Natural killer cell (primary cell): ENCODE measurements around the gene ZNF487. TPM values are rescaled to one million over a fixed set of nuclear protein-coding genes. Genes with fewer than 3 reads are reported as not detected.

Experiments used
- ATAC-seq, 3 donors: fragments of 150-1000 bp in 2 of 3; fragments of 200-7000 bp in 1 of 3; cut with Tn5 transposase; 1 replicate in 1 of 3; 2 replicates in 2 of 3; pipeline ENCODE4 v1.10.0; 2021; ENCODE audit warnings: mild to moderate bottlenecking in 2 of 3, moderate library complexity in 2 of 3
- DNase-seq, 2 donors: peaks; one replicate each; pipeline versions ENCODE4 v3.0.0 to v3.0.0-alpha.2; 2013 to 2021; ENCODE audit warnings: mixed read lengths in 1 of 2
- H3K27ac ChIP-seq: one replicate; pipeline ENCODE4 v1.5.1; 2013; ENCODE audit warnings: mild to moderate bottlenecking, low read length
- H3K27me3 ChIP-seq: one replicate; pipeline ENCODE4 v1.6.1; 2013; ENCODE audit warnings: low read length; ENCODE audit not compliant: control insufficient read depth, insufficient read depth
- H3K36me3 ChIP-seq: one replicate; pipeline ENCODE4 v1.6.1; 2013; ENCODE audit warnings: low read length; ENCODE audit not compliant: control insufficient read depth, insufficient read depth
- H3K4me1 ChIP-seq: one replicate; pipeline ENCODE4 v1.6.1; 2013; ENCODE audit warnings: low read length; ENCODE audit not compliant: control insufficient read depth, insufficient read depth
- H3K4me3 ChIP-seq: one replicate; pipeline ENCODE4 v1.5.1; 2013; ENCODE audit warnings: low read length
- H3K9me3 ChIP-seq: one replicate; pipeline ENCODE4 v1.6.1; 2013; ENCODE audit warnings: low read length; ENCODE audit not compliant: control insufficient read depth, insufficient read depth
- H3K27ac Mint-ChIP-seq, 2 donors: one replicate each; pipeline ENCODE4 v1.8.0; 2022; ENCODE audit warnings: mild to moderate bottlenecking in 2 of 2, mixed read lengths in 2 of 2, moderate library complexity in 1 of 2
- H3K27me3 Mint-ChIP-seq, 2 donors: one replicate each; pipeline ENCODE4 v1.8.0; 2022; ENCODE audit warnings: low read depth in 2 of 2, mixed read lengths in 2 of 2
- H3K36me3 Mint-ChIP-seq: one replicate; pipeline ENCODE4 v1.8.0; 2022; ENCODE audit warnings: mixed read lengths
- H3K4me1 Mint-ChIP-seq, 2 donors: one replicate each; pipeline ENCODE4 v1.8.0; 2022; ENCODE audit warnings: mixed read lengths in 2 of 2
- H3K4me3 Mint-ChIP-seq: one replicate; pipeline ENCODE4 v1.8.0; 2022; ENCODE audit warnings: mild to moderate bottlenecking, moderate library complexity, mixed read lengths
- H3K9me3 Mint-ChIP-seq, 2 donors: one replicate each; pipeline ENCODE4 v1.8.0; 2022; ENCODE audit warnings: mixed read lengths in 2 of 2
- WGBS: methylation state at CpG from one replicate; pipeline ENCODE4 v1.1.7; 2013; ENCODE audit warnings: missing lambda C conversion rate; ENCODE audit not compliant: insufficient coverage; 5-methylcytosine and 5-hydroxymethylcytosine counted together
- intact Hi-C: fragments of 100-400 bp; cut with micrococcal nuclease; formaldehyde crosslinking; loops from one replicate; pipeline ENCODE4 v1.14.2; 2022
- total RNA-seq, 4 donors: library from RNA; stranded (reverse); fragments of 120-200 nt in 1 of 4; gene quantifications; one replicate each; pipeline versions ENCODE4 v1.2.3 to v1.2.4, GENCODE V29; 2013 to 2022
- TF ChIP-seq, protein P1 (sequence below): fragments of 200-600 bp; IDR thresholded peaks from one replicate; pipeline ENCODE4 v1.8.0; 2022; ENCODE audit warnings: antibody characterized with exemption

The ZNF487 gene
- total RNA-seq, 3 donors from 2014 or later (not counting 1 experiment from before 2014, with no cell fraction given) = 19.1 to 30.8 (median 22.8) TPM

- no peaks in the 10 kb centered on the region for H3K36me3 ChIP-seq
- ATAC-seq (no peak), DNase-seq (no peak)
- peaks cover 23% of the 10 kb centered on the region for H3K9me3 ChIP-seq
- H3K27ac ChIP-seq = no peak overlapping the region
- no peak overlapping the region for H3K4me3 Mint-ChIP-seq
- WGBS = no CpG with 5 or more reads among the region's 1 CpG
- H3K9me3 Mint-ChIP-seq = peaks cover 24 to 37% of the 10 kb centered on the region in 2 donors
- H3K27me3 Mint-ChIP-seq = no peaks in the 10 kb centered on the region
- no peaks in the 10 kb centered on the region for H3K27me3 ChIP-seq
- H3K4me1 ChIP-seq = no peaks in the 10 kb centered on the region
- peaks cover 74% of the 10 kb centered on the region for H3K36me3 Mint-ChIP-seq
- no peak overlapping the region for H3K4me3 ChIP-seq
- no peak overlapping the region for H3K27ac Mint-ChIP-seq
- intact Hi-C loops = no loop called here
- TF ChIP-seq, protein P1, sequence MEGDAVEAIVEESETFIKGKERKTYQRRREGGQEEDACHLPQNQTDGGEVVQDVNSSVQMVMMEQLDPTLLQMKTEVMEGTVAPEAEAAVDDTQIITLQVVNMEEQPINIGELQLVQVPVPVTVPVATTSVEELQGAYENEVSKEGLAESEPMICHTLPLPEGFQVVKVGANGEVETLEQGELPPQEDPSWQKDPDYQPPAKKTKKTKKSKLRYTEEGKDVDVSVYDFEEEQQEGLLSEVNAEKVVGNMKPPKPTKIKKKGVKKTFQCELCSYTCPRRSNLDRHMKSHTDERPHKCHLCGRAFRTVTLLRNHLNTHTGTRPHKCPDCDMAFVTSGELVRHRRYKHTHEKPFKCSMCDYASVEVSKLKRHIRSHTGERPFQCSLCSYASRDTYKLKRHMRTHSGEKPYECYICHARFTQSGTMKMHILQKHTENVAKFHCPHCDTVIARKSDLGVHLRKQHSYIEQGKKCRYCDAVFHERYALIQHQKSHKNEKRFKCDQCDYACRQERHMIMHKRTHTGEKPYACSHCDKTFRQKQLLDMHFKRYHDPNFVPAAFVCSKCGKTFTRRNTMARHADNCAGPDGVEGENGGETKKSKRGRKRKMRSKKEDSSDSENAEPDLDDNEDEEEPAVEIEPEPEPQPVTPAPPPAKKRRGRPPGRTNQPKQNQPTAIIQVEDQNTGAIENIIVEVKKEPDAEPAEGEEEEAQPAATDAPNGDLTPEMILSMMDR = no peak
- H3K4me1 Mint-ChIP-seq = no peaks in the 10 kb centered on the region
Measured at GRCh38 chr10:43524434-43525247, 87.7 kb downstream of the ZNF487 start.

Other genes starting within 250 kb of the ZNF487 start
- gene RASGEF1A, start 170.0 kb upstream of the ZNF487 start, total RNA-seq = 10 to 100 TPM in 2 of 3 donors, 1 to 10 TPM in 1; 9.3 to 12.9 (median 10.9) TPM
- not detected for gene FXYD4, start 65.5 kb upstream of the ZNF487 start, total RNA-seq
- gene HNRNPF, start 27.9 kb upstream of the ZNF487 start, total RNA-seq = 100 to 1,000 TPM; 122 to 160 (median 125) TPM
- 1 to 10 TPM in 1 of 3 donors, under 1 TPM in 2; 0.85 to 1.4 (median 0.94) TPM for gene ZNF239, start 137.5 kb downstream of the ZNF487 start, total RNA-seq
- gene ZNF485, start 169.3 kb downstream of the ZNF487 start, total RNA-seq = 1 to 10 TPM; 1.1 to 2.8 (median 1.4) TPM
- gene ZNF32, start 211.8 kb downstream of the ZNF487 start, total RNA-seq = 10 to 100 TPM; 19.1 to 28.9 (median 26.2) TPM